ENCODE measurements around the gene PLPPR5. TPM values are rescaled to one million over a fixed set of nuclear protein-coding genes. Genes with fewer than 3 reads are reported as not detected.

The PLPPR5 gene
- total RNA-seq, 1 donor: not detected

DNA sequence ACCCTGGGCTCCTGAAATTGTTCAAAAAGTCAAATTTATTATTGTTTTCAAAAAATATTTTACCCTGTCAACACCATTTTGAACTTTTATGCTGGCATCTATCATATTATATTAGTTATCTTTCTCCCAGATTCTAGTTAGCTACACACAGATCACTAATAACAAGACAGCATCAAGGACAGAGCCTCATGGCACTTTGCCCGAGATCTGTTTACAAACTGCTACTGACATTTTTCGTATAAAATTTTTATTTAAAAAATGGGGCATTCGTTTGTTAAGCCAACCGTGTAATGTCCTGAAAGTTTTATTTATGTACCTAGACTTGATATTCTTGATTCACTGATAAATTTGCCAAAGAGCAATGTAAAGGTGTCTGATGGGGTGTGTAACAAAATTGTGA is 78.1 kb downstream of the PLPPR5 start:
- H3K27ac ChIP-seq (ENCODE audit: low read depth, low read length): no peak overlapping the region
- H3K9me3 ChIP-seq (ENCODE audit: low read depth, low read length): no peaks in the 10 kb centered on the region
- no peak overlapping the region for H3K4me2 ChIP-seq (ENCODE audit: insufficient read depth, low read length)
- TF ChIP-seq, protein P1, sequence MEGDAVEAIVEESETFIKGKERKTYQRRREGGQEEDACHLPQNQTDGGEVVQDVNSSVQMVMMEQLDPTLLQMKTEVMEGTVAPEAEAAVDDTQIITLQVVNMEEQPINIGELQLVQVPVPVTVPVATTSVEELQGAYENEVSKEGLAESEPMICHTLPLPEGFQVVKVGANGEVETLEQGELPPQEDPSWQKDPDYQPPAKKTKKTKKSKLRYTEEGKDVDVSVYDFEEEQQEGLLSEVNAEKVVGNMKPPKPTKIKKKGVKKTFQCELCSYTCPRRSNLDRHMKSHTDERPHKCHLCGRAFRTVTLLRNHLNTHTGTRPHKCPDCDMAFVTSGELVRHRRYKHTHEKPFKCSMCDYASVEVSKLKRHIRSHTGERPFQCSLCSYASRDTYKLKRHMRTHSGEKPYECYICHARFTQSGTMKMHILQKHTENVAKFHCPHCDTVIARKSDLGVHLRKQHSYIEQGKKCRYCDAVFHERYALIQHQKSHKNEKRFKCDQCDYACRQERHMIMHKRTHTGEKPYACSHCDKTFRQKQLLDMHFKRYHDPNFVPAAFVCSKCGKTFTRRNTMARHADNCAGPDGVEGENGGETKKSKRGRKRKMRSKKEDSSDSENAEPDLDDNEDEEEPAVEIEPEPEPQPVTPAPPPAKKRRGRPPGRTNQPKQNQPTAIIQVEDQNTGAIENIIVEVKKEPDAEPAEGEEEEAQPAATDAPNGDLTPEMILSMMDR (IDR thresholded peaks at IDR 0.05; ENCODE audit: extremely low read depth, low read depth, low read length): no peak
- no peaks in the 10 kb centered on the region for H3K27me3 ChIP-seq (ENCODE audit: insufficient read depth, low read length)
- no peaks in the 10 kb centered on the region for H4K20me1 ChIP-seq (ENCODE audit: insufficient read depth, low read length)
- DNase-seq (ENCODE audit: insufficient read length, low spot score, missing footprints): peak; percentile 58
- peaks cover 10% of the 10 kb centered on the region for H3K4me1 ChIP-seq (ENCODE audit: insufficient read depth, low read length)
- no peaks in the 10 kb centered on the region for H3K79me2 ChIP-seq (ENCODE audit: insufficient read depth, low read length)
- H3K36me3 ChIP-seq (ENCODE audit: insufficient read depth, low read length): no peaks in the 10 kb centered on the region
- no peak overlapping the region for H2AFZ ChIP-seq (ENCODE audit: low read length)
- H3K4me3 ChIP-seq (ENCODE audit: insufficient read depth, low read length): no peak overlapping the region

DNA sequence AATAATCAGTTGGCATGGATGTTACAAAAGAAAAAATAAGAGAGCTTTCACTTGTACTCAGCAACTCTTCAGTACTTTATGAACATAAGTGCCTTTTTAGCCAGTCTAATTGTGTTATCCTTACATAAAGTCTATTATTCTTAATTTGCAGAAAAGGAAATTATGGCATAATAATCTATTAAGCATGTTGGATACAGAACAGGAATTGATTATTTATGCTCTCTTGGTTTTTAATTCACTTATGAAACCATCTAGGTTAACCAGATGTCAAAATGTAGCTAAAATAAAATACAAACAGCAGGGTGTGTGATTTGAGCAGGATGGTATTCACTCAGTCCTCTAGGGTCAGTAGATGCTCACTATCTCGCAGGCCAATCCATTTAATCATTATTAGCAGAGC is 79.7 kb downstream of the PLPPR5 start:
- Histone ChIP-seq H2AFZ (ENCODE audit: low read length) (no peak overlapping the region), H4K20me1 (ENCODE audit: insufficient read depth, low read length) (no peaks in the 10 kb centered on the region), H3K9me3 (ENCODE audit: low read depth, low read length) (no peaks in the 10 kb centered on the region), H3K27ac (ENCODE audit: low read depth, low read length) (no peak overlapping the region), H3K4me3 (ENCODE audit: insufficient read depth, low read length) (no peak overlapping the region), H3K36me3 (ENCODE audit: insufficient read depth, low read length) (no peaks in the 10 kb centered on the region), H3K27me3 (ENCODE audit: insufficient read depth, low read length) (no peaks in the 10 kb centered on the region), H3K79me2 (ENCODE audit: insufficient read depth, low read length) (no peaks in the 10 kb centered on the region), H3K4me2 (ENCODE audit: insufficient read depth, low read length) (no peak overlapping the region), H3K4me1 (ENCODE audit: insufficient read depth, low read length) (peaks cover 21% of the 10 kb centered on the region)
- no peak for DNase-seq (ENCODE audit: insufficient read length, low spot score, missing footprints)
- TF ChIP-seq, protein P1 (IDR thresholded peaks at IDR 0.05; ENCODE audit: extremely low read depth, low read depth, low read length): no peak

DNA sequence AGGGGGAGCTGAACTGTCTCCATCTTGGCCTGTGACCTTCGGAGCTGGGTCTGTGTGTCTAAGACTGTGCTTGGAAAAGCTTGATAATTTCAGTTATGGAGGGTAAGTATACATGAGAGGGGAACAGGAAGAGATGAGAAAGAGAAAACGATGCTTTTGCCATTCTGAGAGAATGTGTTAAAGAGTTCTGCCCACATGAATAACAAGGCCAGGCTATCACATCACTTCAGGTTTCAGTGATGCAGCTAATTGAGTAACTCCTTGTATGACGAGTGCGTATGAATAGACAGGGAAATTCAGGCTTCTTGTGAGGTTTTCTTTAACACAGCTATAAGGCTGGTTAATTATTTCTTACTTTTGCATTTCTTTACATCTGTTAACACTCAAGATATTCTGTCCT is 81.0 kb downstream of the PLPPR5 start:
- H3K4me2 ChIP-seq (ENCODE audit: insufficient read depth, low read length): no peak overlapping the region
- H3K36me3 ChIP-seq (ENCODE audit: insufficient read depth, low read length): no peaks in the 10 kb centered on the region
- no peaks in the 10 kb centered on the region for H4K20me1 ChIP-seq (ENCODE audit: insufficient read depth, low read length)
- no peaks in the 10 kb centered on the region for H3K27me3 ChIP-seq (ENCODE audit: insufficient read depth, low read length)
- TF ChIP-seq, protein P1 (IDR thresholded peaks at IDR 0.05; ENCODE audit: extremely low read depth, low read depth, low read length): no peak
- peak overlapping the region; percentile 54 for H3K27ac ChIP-seq (ENCODE audit: low read depth, low read length)
- DNase-seq (ENCODE audit: insufficient read length, low spot score, missing footprints): no peak
- H3K79me2 ChIP-seq (ENCODE audit: insufficient read depth, low read length): no peaks in the 10 kb centered on the region
- peaks cover 32% of the 10 kb centered on the region for H3K4me1 ChIP-seq (ENCODE audit: insufficient read depth, low read length)
- no peak overlapping the region for H3K4me3 ChIP-seq (ENCODE audit: insufficient read depth, low read length)
- peak overlapping the region; percentile 68 for H2AFZ ChIP-seq (ENCODE audit: low read length)
- no peaks in the 10 kb centered on the region for H3K9me3 ChIP-seq (ENCODE audit: low read depth, low read length)

DNA sequence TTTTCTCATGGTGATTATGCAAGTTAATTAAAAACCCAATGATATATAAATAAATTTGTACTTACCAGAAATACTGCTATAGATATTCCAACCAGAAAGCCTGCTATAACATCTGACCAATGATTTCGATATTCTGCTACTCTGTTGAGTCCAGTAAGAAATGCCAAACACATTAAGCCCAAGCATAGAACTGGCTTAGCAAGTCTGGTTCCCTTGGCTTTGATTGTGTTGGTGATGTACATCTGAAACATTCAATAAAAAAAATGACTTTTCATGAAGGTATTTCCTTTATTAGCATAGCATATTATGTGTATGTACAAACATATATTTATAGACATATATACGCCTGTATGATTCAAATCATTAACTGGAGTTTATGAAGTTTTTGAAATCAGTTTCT is 82.8 kb downstream of the PLPPR5 start:
- Histone ChIP-seq H3K9me3 (ENCODE audit: low read depth, low read length) (no peaks in the 10 kb centered on the region), H2AFZ (ENCODE audit: low read length) (no peak overlapping the region), H3K27ac (ENCODE audit: low read depth, low read length) (no peak overlapping the region), H3K4me2 (ENCODE audit: insufficient read depth, low read length) (no peak overlapping the region), H4K20me1 (ENCODE audit: insufficient read depth, low read length) (no peaks in the 10 kb centered on the region), H3K4me1 (ENCODE audit: insufficient read depth, low read length) (peaks cover 32% of the 10 kb centered on the region), H3K36me3 (ENCODE audit: insufficient read depth, low read length) (no peaks in the 10 kb centered on the region), H3K4me3 (ENCODE audit: insufficient read depth, low read length) (no peak overlapping the region), H3K27me3 (ENCODE audit: insufficient read depth, low read length) (no peaks in the 10 kb centered on the region), H3K79me2 (ENCODE audit: insufficient read depth, low read length) (no peaks in the 10 kb centered on the region)
- DNase-seq (ENCODE audit: insufficient read length, low spot score, missing footprints): no peak
- TF ChIP-seq, protein P1 (IDR thresholded peaks at IDR 0.05; ENCODE audit: extremely low read depth, low read depth, low read length): no peak

Measured in osteoblast (primary cell).